HepG2 (cell line): ENCODE data around the gene GNAZ. TPM values are rescaled to one million over a fixed set of nuclear protein-coding genes. Genes with fewer than 3 reads are reported as not detected.

Experiments used
- CCAR2 ChIP-seq: fragments of 200-400 bp; formaldehyde crosslinking; optimal IDR thresholded peaks from 2 replicates; pipeline ENCODE3; 2018; ENCODE audit warnings: low read depth, mild to moderate bottlenecking, low read length, moderate library complexity
- HES4 ChIP-seq: sonication (generic); formaldehyde crosslinking; IDR thresholded peaks from 2 replicates; pipeline ENCODE4 v1.9.0; 2021; ENCODE audit warnings: mild to moderate bottlenecking, missing genetic modification reagents, borderline replicate concordance
- MTA1 ChIP-seq: sonication (generic); formaldehyde crosslinking; IDR thresholded peaks from 2 replicates; pipeline ENCODE4 v1.4.0; 2020; ENCODE audit warnings: missing genetic modification reagents, mild to moderate bottlenecking, borderline replicate concordance
- RXRB ChIP-seq: IDR thresholded peaks from 2 replicates; pipeline ENCODE4 v1.6.1; 2016; ENCODE audit warnings: borderline replicate concordance, missing genetic modification reagents, missing compliant biosample characterization
- SPEN ChIP-seq: sonication (generic); formaldehyde crosslinking; IDR thresholded peaks from 2 replicates; pipeline ENCODE4 v1.5.1; 2020; ENCODE audit warnings: low read depth, mild to moderate bottlenecking, missing genetic modification reagents
- TARDBP ChIP-seq: sonication (generic); formaldehyde crosslinking; IDR thresholded peaks from 2 replicates; pipeline ENCODE4 v1.8.0; 2022; ENCODE audit warnings: mild to moderate bottlenecking, missing genetic modification reagents
- ZNF263 ChIP-seq: sonication (generic); formaldehyde crosslinking; IDR thresholded peaks from 2 replicates; pipeline ENCODE4 v1.4.0; 2020; ENCODE audit warnings: missing genetic modification reagents
- ZNF34 ChIP-seq: sonication (generic); formaldehyde crosslinking; IDR thresholded peaks from 2 replicates; pipeline ENCODE4 v1.4.0; 2020; ENCODE audit warnings: mild to moderate bottlenecking, missing genetic modification reagents, borderline replicate concordance
- ZNF749 ChIP-seq: sonication (generic); formaldehyde crosslinking; IDR thresholded peaks from 2 replicates; pipeline ENCODE4 v1.8.0; 2022; ENCODE audit warnings: mild to moderate bottlenecking, missing genetic modification reagents, moderate library complexity, borderline replicate concordance
- polyA plus RNA-seq, 8 experiments: library from polyadenylated mRNA; depleted of rRNA in 3 of 8; stranded (reverse) in 7 of 8; unstranded in 1 of 8; fragments of >200 nt; fragmentation: Illumina TruSeq in 4 of 8; extraction: Trizol in 4 of 8; gene quantifications; 2 replicates each; pipeline versions ENCODE4 v1.2.1 to v1.2.3, GENCODE V29; 2011 to 2016; ENCODE audit warnings: low read depth in 4 of 8, missing spikeins in 1 of 8, mixed read lengths in 1 of 8; ENCODE audit not compliant: insufficient read depth in 1 of 8
- total RNA-seq, 5 experiments: library from RNA; depleted of rRNA; stranded (reverse); fragments of >200 nt; fragmentation: Illumina TruSeq; extraction: Trizol; gene quantifications; 2 replicates each; pipeline ENCODE4 v1.2.3, GENCODE V29; 2016; ENCODE audit warnings: low read depth in 1 of 5
- TF ChIP-seq, protein P1 (sequence below): sonication (generic); formaldehyde crosslinking; IDR thresholded peaks from 2 replicates; pipeline ENCODE4 v1.4.0; 2020; ENCODE audit warnings: mild to moderate bottlenecking, missing genetic modification reagents
- TF ChIP-seq, protein P2 (sequence below): sonication (generic); formaldehyde crosslinking; IDR thresholded peaks from 2 replicates; pipeline ENCODE4 v1.5.0; 2020; ENCODE audit warnings: mild to moderate bottlenecking, missing genetic modification reagents, borderline replicate concordance

The GNAZ gene
- total and polyA plus RNA-seq, 2 of the 13 experiments (the other 11 are each of a cell fraction or from before 2014, with no cell fraction given) = 11.4 to 22.3 TPM

GRCh38 chr22:23161574-23161973, 91.3 kb downstream of the GNAZ start (continued):
- TF ChIP-seq, protein P1, sequence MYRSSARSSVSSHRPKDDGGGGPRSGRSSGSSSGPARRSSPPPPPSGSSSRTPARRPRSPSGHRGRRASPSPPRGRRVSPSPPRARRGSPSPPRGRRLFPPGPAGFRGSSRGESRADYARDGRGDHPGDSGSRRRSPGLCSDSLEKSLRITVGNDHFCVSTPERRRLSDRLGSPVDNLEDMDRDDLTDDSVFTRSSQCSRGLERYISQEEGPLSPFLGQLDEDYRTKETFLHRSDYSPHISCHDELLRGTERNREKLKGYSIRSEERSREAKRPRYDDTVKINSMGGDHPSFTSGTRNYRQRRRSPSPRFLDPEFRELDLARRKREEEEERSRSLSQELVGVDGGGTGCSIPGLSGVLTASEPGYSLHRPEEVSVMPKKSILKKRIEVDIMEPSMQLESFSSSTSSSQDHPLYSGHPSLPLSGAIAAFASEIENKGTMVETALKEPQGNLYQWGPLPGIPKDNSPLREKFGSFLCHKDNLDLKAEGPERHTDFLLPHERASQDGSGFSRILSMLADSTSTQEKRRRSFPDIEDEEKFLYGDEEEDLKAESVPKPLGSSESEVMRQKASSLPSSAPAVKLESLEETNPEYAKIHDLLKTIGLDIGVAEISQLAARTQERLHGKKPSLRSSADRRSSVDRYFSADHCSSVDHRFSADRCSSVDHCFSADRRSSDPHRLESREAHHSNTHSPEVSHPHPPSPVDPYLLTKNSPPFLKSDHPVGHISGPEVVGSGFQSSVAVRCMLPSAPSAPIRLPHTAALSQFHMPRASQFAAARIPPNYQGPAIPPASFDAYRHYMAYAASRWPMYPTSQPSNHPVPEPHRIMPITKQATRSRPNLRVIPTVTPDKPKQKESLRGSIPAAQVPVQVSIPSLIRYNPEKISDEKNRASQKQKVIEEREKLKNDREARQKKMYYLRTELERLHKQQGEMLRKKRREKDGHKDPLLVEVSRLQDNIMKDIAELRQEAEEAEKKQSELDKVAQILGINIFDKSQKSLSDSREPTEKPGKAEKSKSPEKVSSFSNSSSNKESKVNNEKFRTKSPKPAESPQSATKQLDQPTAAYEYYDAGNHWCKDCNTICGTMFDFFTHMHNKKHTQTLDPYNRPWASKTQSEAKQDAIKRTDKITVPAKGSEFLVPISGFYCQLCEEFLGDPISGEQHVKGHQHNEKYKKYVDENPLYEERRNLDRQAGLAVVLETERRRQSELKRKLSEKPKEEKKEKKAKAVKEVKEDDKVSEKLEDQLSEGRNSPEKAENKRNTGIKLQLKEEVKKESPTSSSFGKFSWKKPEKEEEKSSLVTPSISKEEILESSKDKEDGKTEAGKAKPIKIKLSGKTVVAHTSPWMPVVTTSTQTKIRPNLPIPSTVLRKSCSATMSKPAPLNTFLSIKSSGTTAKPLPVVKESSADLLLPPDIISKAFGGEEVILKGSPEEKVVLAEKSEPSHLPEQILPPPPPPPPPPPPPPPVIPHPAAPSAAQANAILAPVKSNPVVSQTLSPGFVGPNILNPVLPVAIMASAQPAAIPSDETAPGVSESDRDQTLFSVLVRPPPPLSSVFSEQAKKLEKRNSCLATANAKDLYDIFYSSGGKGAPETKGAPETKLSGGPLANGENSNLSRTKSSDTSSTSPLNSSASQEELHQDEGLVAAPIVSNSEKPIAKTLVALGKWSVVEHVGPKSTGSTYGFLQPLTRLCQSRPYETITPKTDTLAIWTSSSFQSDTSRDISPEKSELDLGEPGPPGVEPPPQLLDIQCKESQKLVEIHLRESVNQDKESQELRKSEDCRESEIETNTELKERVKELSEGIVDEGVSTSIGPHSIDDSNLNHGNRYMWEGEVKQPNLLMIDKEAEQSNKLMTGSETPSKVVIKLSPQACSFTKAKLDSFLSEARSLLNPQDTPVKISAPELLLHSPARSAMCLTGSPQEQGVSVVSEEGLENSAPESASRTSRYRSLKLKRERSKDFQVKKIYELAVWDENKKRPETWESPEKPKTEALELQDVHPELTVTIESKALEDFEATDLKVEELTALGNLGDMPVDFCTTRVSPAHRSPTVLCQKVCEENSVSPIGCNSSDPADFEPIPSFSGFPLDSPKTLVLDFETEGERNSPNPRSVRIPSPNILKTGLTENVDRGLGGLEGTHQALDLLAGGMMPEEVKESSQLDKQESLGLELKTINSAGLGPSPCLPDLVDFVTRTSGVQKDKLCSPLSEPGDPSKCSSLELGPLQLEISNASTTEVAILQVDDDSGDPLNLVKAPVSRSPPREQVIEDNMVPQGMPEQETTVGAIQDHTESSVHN (CRISPR knock-in tag) = no peak
- TF ChIP-seq ZNF749 (no peak), SPEN (CRISPR knock-in tag) (peak; percentile 53; the same call in 1 of the 2 replicates), CCAR2 (no peak), ZNF263 (CRISPR knock-in tag) (no peak), RXRB (peak; percentile 55; the same call in 1 of the 2 replicates), ZNF34 (CRISPR knock-in tag) (no peak), TARDBP (CRISPR knock-in tag) (no peak; the same call in 1 of the 2 replicates), MTA1 (CRISPR knock-in tag) (peak; percentile 59; the same call in 1 of the 2 replicates), HES4 (CRISPR knock-in tag) (no peak)
- TF ChIP-seq, protein P2, sequence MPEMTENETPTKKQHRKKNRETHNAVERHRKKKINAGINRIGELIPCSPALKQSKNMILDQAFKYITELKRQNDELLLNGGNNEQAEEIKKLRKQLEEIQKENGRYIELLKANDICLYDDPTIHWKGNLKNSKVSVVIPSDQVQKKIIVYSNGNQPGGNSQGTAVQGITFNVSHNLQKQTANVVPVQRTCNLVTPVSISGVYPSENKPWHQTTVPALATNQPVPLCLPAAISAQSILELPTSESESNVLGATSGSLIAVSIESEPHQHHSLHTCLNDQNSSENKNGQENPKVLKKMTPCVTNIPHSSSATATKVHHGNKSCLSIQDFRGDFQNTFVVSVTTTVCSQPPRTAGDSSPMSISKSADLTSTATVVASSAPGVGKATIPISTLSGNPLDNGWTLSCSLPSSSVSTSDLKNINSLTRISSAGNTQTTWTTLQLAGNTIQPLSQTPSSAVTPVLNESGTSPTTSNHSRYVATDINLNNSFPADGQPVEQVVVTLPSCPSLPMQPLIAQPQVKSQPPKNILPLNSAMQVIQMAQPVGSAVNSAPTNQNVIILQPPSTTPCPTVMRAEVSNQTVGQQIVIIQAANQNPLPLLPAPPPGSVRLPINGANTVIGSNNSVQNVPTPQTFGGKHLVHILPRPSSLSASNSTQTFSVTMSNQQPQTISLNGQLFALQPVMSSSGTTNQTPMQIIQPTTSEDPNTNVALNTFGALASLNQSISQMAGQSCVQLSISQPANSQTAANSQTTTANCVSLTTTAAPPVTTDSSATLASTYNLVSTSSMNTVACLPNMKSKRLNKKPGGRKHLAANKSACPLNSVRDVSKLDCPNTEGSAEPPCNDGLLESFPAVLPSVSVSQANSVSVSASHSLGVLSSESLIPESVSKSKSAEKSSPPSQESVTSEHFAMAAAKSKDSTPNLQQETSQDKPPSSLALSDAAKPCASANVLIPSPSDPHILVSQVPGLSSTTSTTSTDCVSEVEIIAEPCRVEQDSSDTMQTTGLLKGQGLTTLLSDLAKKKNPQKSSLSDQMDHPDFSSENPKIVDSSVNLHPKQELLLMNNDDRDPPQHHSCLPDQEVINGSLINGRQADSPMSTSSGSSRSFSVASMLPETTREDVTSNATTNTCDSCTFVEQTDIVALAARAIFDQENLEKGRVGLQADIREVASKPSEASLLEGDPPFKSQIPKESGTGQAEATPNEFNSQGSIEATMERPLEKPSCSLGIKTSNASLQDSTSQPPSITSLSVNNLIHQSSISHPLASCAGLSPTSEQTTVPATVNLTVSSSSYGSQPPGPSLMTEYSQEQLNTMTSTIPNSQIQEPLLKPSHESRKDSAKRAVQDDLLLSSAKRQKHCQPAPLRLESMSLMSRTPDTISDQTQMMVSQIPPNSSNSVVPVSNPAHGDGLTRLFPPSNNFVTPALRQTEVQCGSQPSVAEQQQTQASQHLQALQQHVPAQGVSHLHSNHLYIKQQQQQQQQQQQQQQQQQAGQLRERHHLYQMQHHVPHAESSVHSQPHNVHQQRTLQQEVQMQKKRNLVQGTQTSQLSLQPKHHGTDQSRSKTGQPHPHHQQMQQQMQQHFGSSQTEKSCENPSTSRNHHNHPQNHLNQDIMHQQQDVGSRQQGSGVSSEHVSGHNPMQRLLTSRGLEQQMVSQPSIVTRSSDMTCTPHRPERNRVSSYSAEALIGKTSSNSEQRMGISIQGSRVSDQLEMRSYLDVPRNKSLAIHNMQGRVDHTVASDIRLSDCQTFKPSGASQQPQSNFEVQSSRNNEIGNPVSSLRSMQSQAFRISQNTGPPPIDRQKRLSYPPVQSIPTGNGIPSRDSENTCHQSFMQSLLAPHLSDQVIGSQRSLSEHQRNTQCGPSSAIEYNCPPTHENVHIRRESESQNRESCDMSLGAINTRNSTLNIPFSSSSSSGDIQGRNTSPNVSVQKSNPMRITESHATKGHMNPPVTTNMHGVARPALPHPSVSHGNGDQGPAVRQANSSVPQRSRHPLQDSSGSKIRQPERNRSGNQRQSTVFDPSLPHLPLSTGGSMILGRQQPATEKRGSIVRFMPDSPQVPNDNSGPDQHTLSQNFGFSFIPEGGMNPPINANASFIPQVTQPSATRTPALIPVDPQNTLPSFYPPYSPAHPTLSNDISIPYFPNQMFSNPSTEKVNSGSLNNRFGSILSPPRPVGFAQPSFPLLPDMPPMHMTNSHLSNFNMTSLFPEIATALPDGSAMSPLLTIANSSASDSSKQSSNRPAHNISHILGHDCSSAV (CRISPR knock-in tag) = no peak
